Chondrocyte (in vitro differentiated cells): ENCODE results near the gene BAHD1. TPM values are rescaled to one million over a fixed set of nuclear protein-coding genes. Genes with fewer than 3 reads are reported as not detected.

Source experiments
- DNase-seq: peaks from one replicate; pipeline ENCODE4 v3.0.0; 2021; ENCODE audit warnings: mixed read lengths, low spot score
- H3K27ac Mint-ChIP-seq: one replicate; pipeline ENCODE4 v1.8.0; 2021; ENCODE audit warnings: mild to moderate bottlenecking, moderate library complexity, mixed read lengths; ENCODE audit not compliant: unreplicated experiment
- H3K27me3 Mint-ChIP-seq: 2 replicates; pipeline ENCODE4 v1.8.0; 2021; ENCODE audit warnings: low read depth, mixed read lengths
- H3K36me3 Mint-ChIP-seq: 2 replicates; pipeline ENCODE4 v1.8.0; 2021; ENCODE audit warnings: low read depth, mixed read lengths
- H3K4me1 Mint-ChIP-seq: 2 replicates; pipeline ENCODE4 v1.8.0; 2021; ENCODE audit warnings: low read depth, mild to moderate bottlenecking, mixed read lengths
- H3K4me3 Mint-ChIP-seq: one replicate; pipeline ENCODE4 v1.8.0; 2021; ENCODE audit warnings: mild to moderate bottlenecking, moderate library complexity, mixed read lengths; ENCODE audit not compliant: unreplicated experiment
- H3K9me3 Mint-ChIP-seq: 2 replicates; pipeline ENCODE4 v1.8.0; 2021; ENCODE audit warnings: low read depth, mixed read lengths
- CTCF ChIP-seq: fragments of 200-600 bp; sonication (generic); IDR thresholded peaks from 2 replicates; pipeline ENCODE4 v1.5.0; 2021; ENCODE audit warnings: antibody characterized with exemption, mild to moderate bottlenecking, moderate library complexity
- long read RNA-seq: library from polyadenylated mRNA; stranded (forward); transcript quantifications from one replicate; pipeline ENCODE4 v2.0.0, GENCODE V29; 2021
- total RNA-seq: library from RNA; stranded (reverse); gene quantifications from 3 replicates; pipeline ENCODE4 v1.2.1, GENCODE V29; 2021

Gene BAHD1
- total RNA-seq: 24.4 to 26.4 TPM (median 24.8 TPM) in 3 replicates
- long read RNA-seq, full-length matches to known transcripts: 2 of 18 reads
- long read RNA-seq, partial matches to known transcripts: 7 of 18 reads
- long read RNA-seq, other reads (novel, unspliced or antisense): 9 of 18 reads

GRCh38 chr15:40440743-40441564 is at the start of gene BAHD1:
BAHD1 (plus strand) TSS chr15:40440953; CDS start chr15:40458465, 17,512 bp downstream.
- peaks cover 12% of the 10 kb centered on the region for H3K27me3 Mint-ChIP-seq
- H3K9me3 Mint-ChIP-seq: no peaks in the 10 kb centered on the region
- H3K4me3 Mint-ChIP-seq: peak within 1 kb of the TSS; percentile 96
- peak within 1 kb of the TSS; percentile 96 for H3K27ac Mint-ChIP-seq
- peaks cover 72% of the 10 kb centered on the region for H3K4me1 Mint-ChIP-seq
- DNase-seq: peak; percentile 99
- TF ChIP-seq CTCF: peak; percentile 39
- H3K36me3 Mint-ChIP-seq: no peaks in the 10 kb centered on the region

GRCh38 chr15:40392986-40393948 is 47.5 kb upstream of the BAHD1 start:
- peaks cover 8% of the 10 kb centered on the region for H3K4me1 Mint-ChIP-seq
- no peak for TF ChIP-seq CTCF
- no peak overlapping the region for H3K4me3 Mint-ChIP-seq
- no peaks in the 10 kb centered on the region for H3K9me3 Mint-ChIP-seq
- DNase-seq: no peak
- H3K36me3 Mint-ChIP-seq: peaks cover 21% of the 10 kb centered on the region
- H3K27me3 Mint-ChIP-seq: no peaks in the 10 kb centered on the region
- peak overlapping the region; percentile 27 for H3K27ac Mint-ChIP-seq

- no peak for TF ChIP-seq CTCF
- Mint-ChIP-seq H3K27ac (no peak overlapping the region), H3K9me3 (no peaks in the 10 kb centered on the region), H3K4me1 (no peaks in the 10 kb centered on the region), H3K27me3 (no peaks in the 10 kb centered on the region), H3K4me3 (no peak overlapping the region), H3K36me3 (peaks cover 7% of the 10 kb centered on the region)
- no peak for DNase-seq
These were observed 42.9 kb upstream of the BAHD1 start for GRCh38 chr15:40397688-40398412.

DNA sequence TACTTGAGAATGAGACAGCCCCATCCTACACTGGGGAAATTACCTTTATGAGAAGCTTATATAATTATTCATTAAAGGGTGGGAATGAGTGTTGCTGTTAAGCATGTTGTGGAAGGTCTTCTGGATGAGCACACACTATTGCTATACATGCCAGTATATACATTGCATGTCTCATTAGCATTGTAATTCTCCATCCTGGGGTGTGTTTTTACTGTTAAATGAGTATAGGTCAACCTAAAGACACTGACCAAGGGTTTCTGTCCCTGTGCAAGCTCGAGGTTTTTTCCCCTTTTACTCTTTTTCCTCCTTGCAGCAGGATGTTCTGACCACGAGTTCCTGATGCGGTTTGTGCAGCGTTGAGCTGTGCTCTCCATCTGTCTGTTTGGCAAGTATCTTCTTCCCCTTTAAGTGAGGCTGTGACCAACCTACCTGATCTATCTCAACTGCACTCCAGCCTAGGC is 42.3 kb upstream of the BAHD1 start:
- peaks cover 4% of the 10 kb centered on the region for H3K36me3 Mint-ChIP-seq
- no peaks in the 10 kb centered on the region for H3K9me3 Mint-ChIP-seq
- H3K27ac Mint-ChIP-seq: no peak overlapping the region
- H3K4me3 Mint-ChIP-seq: no peak overlapping the region
- no peaks in the 10 kb centered on the region for H3K4me1 Mint-ChIP-seq
- no peaks in the 10 kb centered on the region for H3K27me3 Mint-ChIP-seq
- no peak for DNase-seq
- no peak for TF ChIP-seq CTCF
